ENCODE data around the gene SLC10A7. TPM values are rescaled to one million over a fixed set of nuclear protein-coding genes. Genes with fewer than 3 reads are reported as not detected.

SLC10A7 gene
- total RNA-seq, 1 donor from 2014 or later: 8.9 TPM

GRCh38 chr4:146437778-146438177 is 84.0 kb downstream of the SLC10A7 start:
- no peak for TF ChIP-seq CTCF (IDR thresholded peaks at IDR 0.05; ENCODE audit: insufficient read depth, low read depth, low read length)
- no peak for TF ChIP-seq EZH2 (IDR thresholded peaks at IDR 0.05; ENCODE audit: insufficient read depth, low read length)
- DNase-seq (ENCODE audit: low read depth) (no peak), FAIRE-seq (no peak)
- H3K9ac ChIP-seq (ENCODE audit: low read length): no peak overlapping the region
- no peaks in the 10 kb centered on the region for H4K20me1 ChIP-seq (ENCODE audit: insufficient read depth, low read length)
- H3K27ac ChIP-seq (ENCODE audit: low read depth, low read length): no peak overlapping the region
- H3K9me3 Mint-ChIP-seq (ENCODE audit: unreplicated experiment): no peaks in the 10 kb centered on the region
- H3K4me1 Mint-ChIP-seq (ENCODE audit: low read depth, unreplicated experiment): peaks cover 14% of the 10 kb centered on the region
- H3K79me2 ChIP-seq (ENCODE audit: insufficient read depth, low read length): no peaks in the 10 kb centered on the region
- no peaks in the 10 kb centered on the region for H3K36me3 ChIP-seq (ENCODE audit: insufficient read depth, low read length)
- no peak overlapping the region for H3K4me2 ChIP-seq (ENCODE audit: low read length)
- no peaks in the 10 kb centered on the region for H3K27me3 Mint-ChIP-seq (ENCODE audit: low read depth, unreplicated experiment)
- no peak overlapping the region for H2AFZ ChIP-seq (ENCODE audit: low read depth, low read length)
- H3K4me1 ChIP-seq (ENCODE audit: insufficient read depth, low read length): no peaks in the 10 kb centered on the region
- H3K4me3 Mint-ChIP-seq (ENCODE audit: unreplicated experiment): no peak overlapping the region
- no peaks in the 10 kb centered on the region for H3K9me3 ChIP-seq (ENCODE audit: insufficient read depth, low read depth, low read length)
- H3K27me3 ChIP-seq (ENCODE audit: insufficient read depth, low read length): no peaks in the 10 kb centered on the region
- no peak overlapping the region for H3K4me3 ChIP-seq (ENCODE audit: insufficient read depth, low read depth, low read length)
- no peak overlapping the region for H3K27ac Mint-ChIP-seq (ENCODE audit: unreplicated experiment)
- H3K36me3 Mint-ChIP-seq (ENCODE audit: low read depth, unreplicated experiment): no peaks in the 10 kb centered on the region

GRCh38 chr4:146436423-146437162 is 85.1 kb downstream of the SLC10A7 start:
- H3K4me1 ChIP-seq (ENCODE audit: insufficient read depth, low read length): no peaks in the 10 kb centered on the region
- no peak overlapping the region for H3K4me3 ChIP-seq (ENCODE audit: insufficient read depth, low read depth, low read length)
- H3K27ac ChIP-seq (ENCODE audit: low read depth, low read length): no peak overlapping the region
- DNase-seq (ENCODE audit: low read depth): peak; percentile 9
- no peak overlapping the region for H2AFZ ChIP-seq (ENCODE audit: low read depth, low read length)
- no peaks in the 10 kb centered on the region for H3K79me2 ChIP-seq (ENCODE audit: insufficient read depth, low read length)
- no peaks in the 10 kb centered on the region for H3K36me3 Mint-ChIP-seq (ENCODE audit: low read depth, unreplicated experiment)
- no peak overlapping the region for H3K9ac ChIP-seq (ENCODE audit: low read length)
- H3K9me3 Mint-ChIP-seq (ENCODE audit: unreplicated experiment): no peaks in the 10 kb centered on the region
- H3K9me3 ChIP-seq (ENCODE audit: insufficient read depth, low read depth, low read length): no peaks in the 10 kb centered on the region
- no peak overlapping the region for H3K4me3 Mint-ChIP-seq (ENCODE audit: unreplicated experiment)
- H3K27ac Mint-ChIP-seq (ENCODE audit: unreplicated experiment): no peak overlapping the region
- peaks cover 7% of the 10 kb centered on the region for H3K4me1 Mint-ChIP-seq (ENCODE audit: low read depth, unreplicated experiment)
- FAIRE-seq: no peak
- H4K20me1 ChIP-seq (ENCODE audit: insufficient read depth, low read length): no peaks in the 10 kb centered on the region
- H3K36me3 ChIP-seq (ENCODE audit: insufficient read depth, low read length): no peaks in the 10 kb centered on the region
- TF ChIP-seq EZH2 (IDR thresholded peaks at IDR 0.05; ENCODE audit: insufficient read depth, low read length) (no peak), CTCF (IDR thresholded peaks at IDR 0.05; ENCODE audit: insufficient read depth, low read depth, low read length) (no peak)
- H3K27me3 ChIP-seq (ENCODE audit: insufficient read depth, low read length): no peaks in the 10 kb centered on the region
- H3K4me2 ChIP-seq (ENCODE audit: low read length): peak overlapping the region; percentile 10
- H3K27me3 Mint-ChIP-seq (ENCODE audit: low read depth, unreplicated experiment): no peaks in the 10 kb centered on the region

- Mint-ChIP-seq H3K9me3 (ENCODE audit: unreplicated experiment) (no peaks in the 10 kb centered on the region), H3K36me3 (ENCODE audit: low read depth, unreplicated experiment) (no peaks in the 10 kb centered on the region), H3K4me3 (ENCODE audit: unreplicated experiment) (no peak overlapping the region), H3K27ac (ENCODE audit: unreplicated experiment) (no peak overlapping the region), H3K27me3 (ENCODE audit: low read depth, unreplicated experiment) (no peaks in the 10 kb centered on the region), H3K4me1 (ENCODE audit: low read depth, unreplicated experiment) (peaks cover 7% of the 10 kb centered on the region)
- Histone ChIP-seq H2AFZ (ENCODE audit: low read depth, low read length) (no peak overlapping the region), H3K4me1 (ENCODE audit: insufficient read depth, low read length) (no peaks in the 10 kb centered on the region), H3K27ac (ENCODE audit: low read depth, low read length) (no peak overlapping the region), H3K4me3 (ENCODE audit: insufficient read depth, low read depth, low read length) (no peak overlapping the region), H3K4me2 (ENCODE audit: low read length) (no peak overlapping the region), H3K9me3 (ENCODE audit: insufficient read depth, low read depth, low read length) (no peaks in the 10 kb centered on the region), H3K27me3 (ENCODE audit: insufficient read depth, low read length) (no peaks in the 10 kb centered on the region), H3K36me3 (ENCODE audit: insufficient read depth, low read length) (no peaks in the 10 kb centered on the region), H3K9ac (ENCODE audit: low read length) (no peak overlapping the region), H4K20me1 (ENCODE audit: insufficient read depth, low read length) (no peaks in the 10 kb centered on the region), H3K79me2 (ENCODE audit: insufficient read depth, low read length) (no peaks in the 10 kb centered on the region)
- DNase-seq (ENCODE audit: low read depth) (no peak), FAIRE-seq (no peak)
- TF ChIP-seq CTCF (IDR thresholded peaks at IDR 0.05; ENCODE audit: insufficient read depth, low read depth, low read length) (no peak), EZH2 (IDR thresholded peaks at IDR 0.05; ENCODE audit: insufficient read depth, low read length) (no peak)
These were observed 85.8 kb downstream of the SLC10A7 start for GRCh38 chr4:146435962-146436361.
